Mesodermal cell (in vitro differentiated cells): Measurements from ENCODE around the gene CNTNAP4.

Source experiments
- H3K27ac ChIP-seq: 2 replicates; pipeline ENCODE4 v1.7.0; 2013; ENCODE audit warnings: mild to moderate bottlenecking, low read depth, low read length, moderate library complexity; ENCODE audit not compliant: severe bottlenecking
- H3K36me3 ChIP-seq: 2 replicates; pipeline ENCODE4 v1.7.1; 2013; ENCODE audit warnings: mild to moderate bottlenecking, low read length, moderate library complexity; ENCODE audit not compliant: control insufficient read depth, insufficient read depth
- H3K4me1 ChIP-seq: one replicate; pipeline ENCODE4 v1.7.1; 2013; ENCODE audit warnings: mild to moderate bottlenecking, low read length; ENCODE audit not compliant: insufficient read depth, control insufficient read depth, poor library complexity, severe bottlenecking
- H3K4me3 ChIP-seq: 2 replicates; pipeline ENCODE4 v1.7.0; 2013; ENCODE audit warnings: low read length, control low read depth, mild to moderate bottlenecking; ENCODE audit not compliant: insufficient read depth, poor library complexity, severe bottlenecking; ENCODE audit errors: extremely low read depth
- H3K9me3 ChIP-seq: 2 replicates; pipeline ENCODE4 v1.7.1; 2013; ENCODE audit warnings: mild to moderate bottlenecking, low read length, moderate library complexity; ENCODE audit not compliant: control insufficient read depth
- WGBS, 2 experiments: methylation state at CpG; one replicate each; pipeline ENCODE4 v1.1.5; 2013; ENCODE audit warnings: missing lambda C conversion rate in 2 of 2; ENCODE audit not compliant: insufficient coverage in 2 of 2; 5-methylcytosine and 5-hydroxymethylcytosine counted together

CNTNAP4 gene

DNA sequence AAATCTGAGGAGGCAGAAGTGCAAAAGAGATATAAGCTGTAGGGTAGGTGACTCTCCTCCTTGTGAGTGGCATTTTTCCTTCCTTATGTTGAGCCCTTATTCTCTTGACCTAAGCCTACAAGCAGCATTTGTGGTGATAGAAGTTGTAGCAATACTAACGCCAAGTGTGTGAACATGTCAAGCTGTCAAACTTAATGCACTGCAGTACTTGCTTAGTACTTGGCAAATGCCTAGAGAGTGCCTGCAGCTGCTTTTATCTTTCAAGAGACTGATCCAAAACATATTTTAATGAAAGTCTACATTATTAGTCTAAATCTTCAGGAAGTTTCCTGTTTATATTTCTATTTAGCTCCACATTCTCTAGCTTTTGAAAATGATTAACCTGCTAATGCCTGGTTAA, 83.2 kb downstream of the CNTNAP4 start:
- H3K27ac ChIP-seq: no peak overlapping the region
- no peaks in the 10 kb centered on the region for H3K4me1 ChIP-seq
- no peak overlapping the region for H3K4me3 ChIP-seq
- no peaks in the 10 kb centered on the region for H3K36me3 ChIP-seq
- H3K9me3 ChIP-seq: no peaks in the 10 kb centered on the region
- WGBS, 2 experiments: 83% methylated on average over 1 of the region's 1 CpG; no CpG with 5 or more reads in 1 of the 2 experiments

DNA sequence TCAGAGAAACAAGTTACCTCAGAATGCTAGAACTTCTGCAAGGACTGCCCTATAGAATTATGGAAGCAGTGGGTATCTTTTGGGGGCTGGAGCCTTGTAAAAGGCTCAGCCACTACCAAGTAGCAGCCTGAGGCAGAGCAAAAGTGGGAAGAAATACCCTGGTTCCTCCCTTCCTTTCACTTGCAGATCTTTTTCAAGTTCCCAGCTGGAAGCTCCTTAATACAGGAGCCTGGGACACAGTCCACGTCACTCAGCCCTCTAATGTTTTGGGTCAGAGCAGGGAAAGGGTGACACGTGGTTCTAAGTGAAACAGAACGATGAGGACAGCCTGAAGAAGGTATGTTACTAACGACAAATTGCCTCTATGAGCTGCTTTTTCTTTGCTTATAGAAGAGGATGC, 93.1 kb downstream of the CNTNAP4 start:
- no peaks in the 10 kb centered on the region for H3K4me1 ChIP-seq
- WGBS, 2 experiments: 12 to 50% methylated on average over 3 to 4 of the region's 4 CpGs

DNA sequence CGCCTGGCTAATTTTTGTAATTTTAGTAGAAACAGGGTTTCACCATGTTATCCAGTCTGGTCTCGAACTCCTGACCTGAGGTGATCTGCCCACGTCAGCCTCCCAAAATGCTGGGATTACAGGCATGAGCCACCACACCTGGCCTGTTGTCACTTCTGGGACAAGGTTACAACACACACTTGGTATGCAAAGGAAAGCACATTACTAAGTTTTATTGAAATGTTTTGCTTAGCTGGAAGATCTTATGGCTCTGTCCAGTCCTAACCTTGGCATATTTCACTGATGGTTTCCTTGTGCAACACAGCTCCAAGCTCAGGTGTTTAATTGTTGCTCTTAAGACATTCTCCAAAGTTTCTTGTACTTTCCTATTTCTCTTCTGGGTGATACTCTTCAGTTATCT, 94.2 kb downstream of the CNTNAP4 start:
- Histone ChIP-seq H3K27ac (no peak overlapping the region), H3K4me3 (no peak overlapping the region), H3K36me3 (no peaks in the 10 kb centered on the region), H3K4me1 (no peaks in the 10 kb centered on the region), H3K9me3 (no peaks in the 10 kb centered on the region)
- 96 to 100% methylated on average over 2 to 3 of the region's 3 CpGs for WGBS, 2 experiments

More for the DNA sequence above, 93.1 kb downstream of the CNTNAP4 start:
- no peak overlapping the region for H3K27ac ChIP-seq
- H3K36me3 ChIP-seq: no peaks in the 10 kb centered on the region
- H3K4me3 ChIP-seq: no peak overlapping the region
- no peaks in the 10 kb centered on the region for H3K9me3 ChIP-seq

DNA sequence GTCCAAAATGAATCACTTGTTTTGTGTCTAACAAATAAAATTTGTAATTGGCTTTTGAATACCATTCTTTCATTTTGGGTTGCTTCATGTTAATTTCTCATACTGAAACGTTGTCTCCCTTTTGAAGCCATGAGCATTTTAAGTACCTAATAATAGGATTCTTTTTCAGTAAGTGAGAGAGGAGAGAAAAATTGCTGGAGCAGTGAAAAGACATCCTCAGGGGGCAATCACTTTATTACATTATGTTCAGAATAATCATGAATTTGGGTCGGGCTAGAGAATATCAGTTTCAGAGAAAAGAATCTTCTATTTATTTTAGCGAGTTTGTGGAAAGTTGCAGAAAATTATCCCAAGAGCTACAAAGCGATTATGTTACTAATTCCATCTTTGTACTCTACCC, 96.8 kb downstream of the CNTNAP4 start:
- H3K9me3 ChIP-seq: no peaks in the 10 kb centered on the region
- H3K4me1 ChIP-seq: no peaks in the 10 kb centered on the region
- WGBS, 2 experiments: no CpG with 5 or more reads among the region's 4 CpGs
- no peak overlapping the region for H3K27ac ChIP-seq
- no peak overlapping the region for H3K4me3 ChIP-seq
- H3K36me3 ChIP-seq: no peaks in the 10 kb centered on the region

DNA sequence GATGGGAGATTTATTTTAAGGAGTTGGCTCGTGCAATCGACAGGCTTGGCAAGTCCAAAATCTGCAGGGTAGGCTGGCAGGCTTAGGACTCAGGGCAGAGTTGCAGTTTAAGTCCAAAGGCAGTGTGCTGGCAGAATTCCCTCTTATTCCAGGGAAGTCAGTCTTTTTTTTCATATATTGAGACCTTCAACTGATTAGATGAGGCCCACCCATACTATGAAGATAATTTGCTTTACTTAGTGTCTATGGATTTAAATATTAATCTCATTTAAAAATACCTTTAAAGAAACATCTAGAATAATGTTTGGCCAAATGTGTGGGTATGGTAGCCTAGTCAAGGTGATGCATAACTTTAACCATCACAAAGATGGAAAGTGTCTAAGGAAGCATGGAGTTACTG, 99.8 kb downstream of the CNTNAP4 start:
- Histone ChIP-seq H3K4me3 (no peak overlapping the region), H3K36me3 (no peaks in the 10 kb centered on the region), H3K4me1 (no peaks in the 10 kb centered on the region), H3K27ac (no peak overlapping the region), H3K9me3 (no peaks in the 10 kb centered on the region)
- WGBS, 2 experiments: 70 to 88% methylated on average over 2 of the region's 2 CpGs

DNA sequence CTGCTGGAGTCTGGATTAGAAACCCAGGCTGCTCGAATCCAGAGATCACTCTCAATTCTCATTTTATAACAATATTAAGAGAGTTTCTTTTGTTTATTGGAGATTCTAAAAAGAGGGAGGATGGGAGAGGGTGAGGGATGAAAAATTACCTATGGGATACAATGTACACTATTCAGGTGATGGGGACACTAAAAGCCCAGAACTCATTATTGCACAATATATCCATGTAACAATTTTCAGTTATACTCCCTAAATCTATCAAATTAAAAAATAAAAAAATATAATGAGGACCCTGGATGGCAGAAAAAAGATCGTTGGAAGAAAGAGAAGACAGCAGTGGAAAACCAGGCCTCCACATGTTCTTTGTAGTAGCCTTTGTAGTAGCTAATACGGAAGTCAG, 100.8 kb downstream of the CNTNAP4 start:
- Histone ChIP-seq H3K9me3 (no peaks in the 10 kb centered on the region), H3K27ac (no peak overlapping the region), H3K4me3 (no peak overlapping the region), H3K4me1 (no peaks in the 10 kb centered on the region), H3K36me3 (no peaks in the 10 kb centered on the region)
- WGBS, 2 experiments: 77 to 88% methylated on average over 2 of the region's 3 CpGs

DNA sequence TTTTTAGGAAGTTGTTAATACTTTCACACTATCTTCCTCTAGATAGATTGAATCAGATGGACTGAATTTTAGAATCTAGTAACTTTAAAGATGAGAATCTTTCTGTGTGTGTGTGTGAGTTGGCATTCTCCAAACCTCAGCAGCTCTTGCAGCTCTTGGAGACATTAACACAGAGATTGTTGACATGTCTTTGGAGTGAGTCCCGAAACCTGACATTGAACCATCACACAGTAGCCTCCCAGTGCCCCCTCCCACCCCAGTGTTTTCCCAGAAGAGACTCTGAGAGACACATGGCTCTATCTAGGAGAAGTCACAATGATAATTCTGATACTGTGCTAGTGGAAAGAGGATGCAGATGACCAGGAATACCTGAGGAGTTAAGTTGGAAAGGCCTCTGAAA, 103.9 kb downstream of the CNTNAP4 start:
- Histone ChIP-seq H3K4me1 (no peaks in the 10 kb centered on the region), H3K9me3 (no peaks in the 10 kb centered on the region), H3K27ac (no peak overlapping the region), H3K36me3 (no peaks in the 10 kb centered on the region), H3K4me3 (no peak overlapping the region)
- no CpG with 5 or more reads among the region's 1 CpG for WGBS, 2 experiments

DNA sequence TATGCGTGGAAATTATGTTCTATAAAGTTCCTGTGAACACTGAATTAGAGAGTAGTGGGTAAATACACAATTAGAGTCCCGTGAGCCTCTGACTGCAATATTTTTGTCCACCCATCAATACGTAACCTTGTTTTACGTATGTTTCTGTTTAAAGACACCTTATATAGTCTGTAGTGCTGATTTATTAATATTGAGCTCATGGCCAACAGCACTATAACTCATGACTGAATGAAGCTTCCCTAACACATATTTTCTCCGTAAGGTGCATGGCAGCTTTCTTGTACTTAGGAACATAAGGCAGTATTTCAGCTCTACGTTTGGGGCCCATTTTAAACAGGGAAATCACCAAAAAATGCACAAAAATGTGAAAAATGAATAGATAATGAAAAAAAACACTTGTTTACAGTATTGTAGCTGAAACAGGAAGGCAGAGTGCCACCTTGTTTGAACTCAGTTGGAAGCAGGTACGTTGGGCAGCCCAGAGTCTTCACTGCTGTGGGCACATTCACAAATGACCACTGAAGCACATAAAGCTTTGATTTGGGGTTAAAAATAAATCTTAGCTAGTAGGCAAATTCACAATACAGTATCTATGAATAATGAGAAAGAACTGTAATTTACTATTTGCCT, 108.5 kb downstream of the CNTNAP4 start:
- Histone ChIP-seq H3K36me3 (no peaks in the 10 kb centered on the region), H3K9me3 (no peaks in the 10 kb centered on the region)
- 71% methylated on average over 4 of the region's 7 CpGs; no CpG with 5 or more reads in 1 of the 2 experiments for WGBS, 2 experiments

DNA sequence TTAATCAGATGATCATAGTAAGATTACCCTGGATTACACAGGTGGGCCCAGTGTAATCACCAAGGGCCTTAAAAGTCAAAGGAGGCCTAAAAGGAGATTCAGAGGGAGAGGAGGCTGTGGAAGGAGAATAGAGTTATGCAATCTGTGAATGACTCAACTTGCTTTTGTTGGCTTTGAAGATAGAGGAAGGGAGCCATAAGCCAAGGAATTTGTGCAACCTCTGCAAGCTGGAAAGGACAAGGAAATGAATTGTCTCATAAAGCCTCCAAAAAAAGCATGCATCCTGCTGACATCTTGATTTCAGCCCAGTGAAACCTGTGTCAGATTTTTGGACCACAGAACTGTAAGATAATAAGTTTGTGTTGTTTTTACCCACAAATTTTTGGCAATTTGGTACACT, 109.6 kb downstream of the CNTNAP4 start:
- no peak overlapping the region for H3K27ac ChIP-seq
- no peak overlapping the region for H3K4me3 ChIP-seq
- no peaks in the 10 kb centered on the region for H3K4me1 ChIP-seq
- no peaks in the 10 kb centered on the region for H3K9me3 ChIP-seq
- no peaks in the 10 kb centered on the region for H3K36me3 ChIP-seq

More for the DNA sequence above, 108.5 kb downstream of the CNTNAP4 start:
- Histone ChIP-seq H3K4me1 (no peaks in the 10 kb centered on the region), H3K27ac (no peak overlapping the region), H3K4me3 (no peak overlapping the region)

DNA sequence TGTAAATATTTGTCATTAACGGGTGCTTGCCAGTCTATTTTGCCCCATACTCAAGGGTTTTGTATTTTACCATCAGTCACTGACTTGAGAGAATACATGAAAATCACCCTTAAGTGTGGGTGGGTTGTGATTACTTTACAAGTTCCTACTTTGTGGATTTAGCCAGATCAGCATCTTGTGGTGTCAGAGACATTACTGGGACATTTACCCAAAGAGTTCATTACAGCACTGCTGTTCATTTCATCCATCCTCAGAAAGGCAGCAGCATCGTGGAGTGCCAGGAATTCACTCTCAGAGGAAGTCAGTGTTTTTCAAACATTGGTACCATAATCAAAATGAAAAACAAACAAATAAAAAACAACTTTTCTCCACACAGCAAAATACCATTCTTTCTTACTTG, 110.8 kb downstream of the CNTNAP4 start:
- no peaks in the 10 kb centered on the region for H3K4me1 ChIP-seq
- WGBS, 2 experiments: 89 to 100% methylated on average over 1 of the region's 2 CpGs
- H3K27ac ChIP-seq: no peak overlapping the region
- H3K9me3 ChIP-seq: no peaks in the 10 kb centered on the region
- no peaks in the 10 kb centered on the region for H3K36me3 ChIP-seq
- H3K4me3 ChIP-seq: no peak overlapping the region

DNA sequence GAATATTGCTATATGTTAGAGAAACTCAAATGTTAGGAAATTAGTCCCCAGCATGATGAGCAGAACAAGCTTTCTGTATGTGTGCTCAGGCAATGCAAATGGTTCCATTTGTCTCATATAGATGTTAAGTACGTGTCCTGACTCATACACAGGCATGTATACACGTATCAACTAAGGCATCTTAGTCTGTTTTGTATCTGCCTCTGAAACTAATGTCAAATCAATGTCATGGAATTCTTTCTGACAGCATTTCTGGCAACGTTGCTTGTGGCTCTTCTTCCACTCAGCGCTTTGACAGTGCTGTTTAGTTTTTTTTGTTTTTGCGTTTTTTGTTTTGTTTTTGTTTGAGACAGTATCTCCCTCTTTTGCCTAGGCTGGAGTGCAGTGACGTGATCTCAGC, 111.9 kb downstream of the CNTNAP4 start:
- Histone ChIP-seq H3K36me3 (no peaks in the 10 kb centered on the region), H3K9me3 (no peaks in the 10 kb centered on the region), H3K27ac (no peak overlapping the region), H3K4me3 (no peak overlapping the region), H3K4me1 (no peaks in the 10 kb centered on the region)
- WGBS, 2 experiments: 90% methylated on average over 3 to 5 of the region's 6 CpGs
